22Rv1 (cell line): ENCODE measurements around the gene ATP2B2.

Experiments used
- CTCF ChIP-seq: fragments of 450-650 bp; IDR thresholded peaks from 2 replicates; pipeline ENCODE4 v1.5.1; 2017; ENCODE audit warnings: mild to moderate bottlenecking
- ZFX ChIP-seq: fragments of 450-650 bp; IDR thresholded peaks from 2 replicates; pipeline ENCODE4 v1.6.1; 2017; ENCODE audit warnings: antibody characterized with exemption, borderline replicate concordance

GRCh38 chr3:10443272-10444109 is 61.9 kb downstream of the ATP2B2 start:
- TF ChIP-seq CTCF (no peak), ZFX (no peak)
